ENCODE measurements around the gene TOB1.

DNA sequence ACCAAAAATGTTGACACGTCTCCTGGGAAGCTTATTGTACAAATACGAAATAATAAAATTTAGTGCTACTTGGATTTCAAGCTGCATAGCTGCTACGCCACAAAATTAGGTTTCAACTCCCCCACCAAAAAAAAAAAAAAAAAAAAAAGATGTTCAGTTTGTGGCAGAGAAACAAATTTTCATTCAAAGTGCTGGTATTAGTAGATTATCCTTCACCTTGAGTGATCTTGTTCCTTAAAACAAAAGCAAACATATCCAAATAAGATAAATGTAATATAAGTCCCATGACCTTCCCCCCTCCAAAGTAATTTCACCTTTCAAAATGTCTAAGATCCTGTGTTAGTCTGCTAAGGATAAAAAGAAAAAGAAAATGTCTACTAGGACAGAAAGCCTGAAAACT, 2.2 kb downstream of the TOB1 start:
- TF ChIP-seq EZH2 (IDR thresholded peaks at IDR 0.05; ENCODE audit: borderline replicate concordance, low read depth, low read length, poor library complexity, severe bottlenecking) (no peak), CTCF (conservative IDR thresholded peaks at IDR 0.05; ENCODE audit: low read depth, low read length) (no peak)

Data from A673 (cell line).